SK-N-MC (cell line): Measurements from ENCODE around the gene ARHGAP32.

Experiments used
- EZH2 ChIP-seq: fragments of 200-600 bp; sonication (generic); IDR thresholded peaks from one replicate; pipeline ENCODE4 v1.6.1; 2017; ENCODE audit warnings: antibody characterized with exemption
- POLR2AphosphoS5 ChIP-seq: IDR thresholded peaks from 2 replicates; pipeline ENCODE4 v1.6.1; 2012; ENCODE audit warnings: mild to moderate bottlenecking, low read depth, low read length, borderline replicate concordance

- TF ChIP-seq POLR2AphosphoS5 (no peak), EZH2 (no peak)
These were observed 23.6 kb upstream of the ARHGAP32 start for GRCh38 chr11:129215506-129216245.
